NCI-H2029 treated with DMSO at 0.1 percent for 48 hours (cell line): ENCODE results near the gene OPTN.

Experiments used
- DNase-seq: peaks from one replicate; lab custom pipeline; 2025; lab: John Stamatoyannopoulos, UW

Gene OPTN

GRCh38 chr10:13184276-13184675, 84.3 kb downstream of the OPTN start:
- no peak for DNase-seq

- DNase-seq, result peak; percentile 58
Observed at GRCh38 chr10:13184730-13185514, 85.0 kb downstream of the OPTN start.

DNA sequence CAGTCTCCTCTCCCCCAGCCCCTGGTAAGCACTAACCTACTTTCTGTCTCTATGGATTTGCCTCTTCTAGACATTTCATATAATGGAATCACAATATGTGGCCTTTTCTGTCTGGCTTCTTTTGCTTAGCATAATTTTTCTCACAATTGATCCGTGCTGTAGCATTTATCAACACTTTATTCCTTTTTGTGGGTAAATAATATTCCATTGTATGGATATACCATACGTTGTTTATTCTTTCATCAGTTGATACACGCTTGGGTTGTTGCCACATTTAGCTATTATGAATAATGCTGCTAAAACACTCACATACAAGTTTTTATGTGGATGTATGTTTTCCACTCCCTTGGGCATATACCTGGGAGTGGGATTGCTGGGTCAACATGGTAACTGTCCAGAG, 87.2 kb downstream of the OPTN start:
- no peak for DNase-seq
